Mesenchymal stem cell (in vitro differentiated cells and primary cell): ENCODE data around the gene IRAK1.

Experiments used
- DNase-seq: peaks from one replicate; pipeline ENCODE4 v3.0.0-alpha.2; 2013
- H2AFZ ChIP-seq: one replicate; pipeline ENCODE4 v1.6.1; 2013; ENCODE audit warnings: low read depth, mild to moderate bottlenecking, control low read depth, inconsistent platforms, low read length, moderate library complexity
- H2AK5ac ChIP-seq: 2 replicates; pipeline ENCODE4 v1.6.1; 2013; ENCODE audit warnings: low read length, moderate library complexity, mild to moderate bottlenecking, inconsistent platforms; ENCODE audit not compliant: severe bottlenecking
- H2BK120ac ChIP-seq: one replicate; pipeline ENCODE4 v1.6.1; 2013; ENCODE audit warnings: low read depth, mild to moderate bottlenecking, inconsistent platforms, low read length, moderate library complexity
- H2BK12ac ChIP-seq, 2 experiments: one replicate each; pipeline ENCODE4 v1.6.1; 2013; ENCODE audit warnings: inconsistent platforms in 2 of 2, low read length in 2 of 2, mild to moderate bottlenecking in 2 of 2, moderate library complexity in 2 of 2, control low read depth in 1 of 2
- H2BK15ac ChIP-seq: one replicate; pipeline ENCODE4 v1.6.1; 2013; ENCODE audit warnings: mild to moderate bottlenecking, low read depth, inconsistent platforms; ENCODE audit not compliant: poor library complexity, severe bottlenecking
- H2BK5ac ChIP-seq: 2 replicates; pipeline ENCODE4 v1.6.1; 2013; ENCODE audit warnings: low read depth, mild to moderate bottlenecking, low read length, control low read depth, inconsistent platforms; ENCODE audit not compliant: poor library complexity, severe bottlenecking
- H3K14ac ChIP-seq, 2 experiments: one replicate each; pipeline ENCODE4 v1.6.1; 2013; ENCODE audit warnings: inconsistent platforms in 2 of 2, low read length in 2 of 2, control low read depth in 1 of 2, mild to moderate bottlenecking in 1 of 2, moderate library complexity in 1 of 2
- H3K18ac ChIP-seq, 2 experiments: one replicate each; pipeline ENCODE4 v1.6.1; 2013; ENCODE audit warnings: inconsistent platforms in 2 of 2, low read length in 2 of 2, control low read depth in 1 of 2, low read depth in 1 of 2, mild to moderate bottlenecking in 1 of 2
- H3K23ac ChIP-seq, 2 experiments: one replicate each; pipeline ENCODE4 v1.6.1; 2013; ENCODE audit warnings: inconsistent platforms in 2 of 2, low read length in 2 of 2, mild to moderate bottlenecking in 2 of 2, moderate library complexity in 2 of 2, control low read depth in 1 of 2
- H3K27ac ChIP-seq: 2 replicates; pipeline ENCODE4 v1.5.1; 2013; ENCODE audit warnings: mild to moderate bottlenecking, moderate library complexity, low read length, control low read depth, inconsistent platforms; ENCODE audit not compliant: poor library complexity, severe bottlenecking
- H3K27me3 ChIP-seq, 2 experiments: 2 replicates each; pipeline versions ENCODE4 v1.6.1 to v1.7.0; 2013; ENCODE audit warnings: low read length in 2 of 2, mild to moderate bottlenecking in 2 of 2, moderate library complexity in 2 of 2, control low read depth in 1 of 2, inconsistent platforms in 1 of 2; ENCODE audit not compliant: control insufficient read depth in 1 of 2, insufficient read depth in 1 of 2
- H3K36me3 ChIP-seq, 2 experiments: 2 replicates each; pipeline versions ENCODE4 v1.6.1 to v1.7.0; 2013; ENCODE audit warnings: low read length in 2 of 2, control low read depth in 1 of 2, inconsistent platforms in 1 of 2, low read depth in 1 of 2, mild to moderate bottlenecking in 1 of 2; ENCODE audit not compliant: insufficient read depth in 2 of 2, control insufficient read depth in 1 of 2
- H3K4ac ChIP-seq, 2 experiments: one replicate each; pipeline ENCODE4 v1.6.1; 2013; ENCODE audit warnings: inconsistent platforms in 2 of 2, low read length in 2 of 2, mild to moderate bottlenecking in 2 of 2, moderate library complexity in 2 of 2, control low read depth in 1 of 2, low read depth in 1 of 2
- H3K4me1 ChIP-seq: 2 replicates; pipeline ENCODE4 v1.6.1; 2013; ENCODE audit warnings: low read depth, low read length, control low read depth; ENCODE audit not compliant: control insufficient read depth, insufficient read depth
- H3K4me2 ChIP-seq: 2 replicates; pipeline ENCODE4 v1.6.1; 2013; ENCODE audit warnings: low read length, mild to moderate bottlenecking, inconsistent platforms; ENCODE audit not compliant: poor library complexity, severe bottlenecking
- H3K4me3 ChIP-seq, 2 experiments: 2 replicates each; pipeline versions ENCODE4 v1.5.1 to v1.7.0; 2013; ENCODE audit warnings: low read length in 2 of 2, mild to moderate bottlenecking in 2 of 2, control low read depth in 1 of 2, low read depth in 1 of 2; ENCODE audit not compliant: insufficient read depth in 1 of 2
- H3K79me1 ChIP-seq: replicated peaks from 2 replicates; pipeline ENCODE4 v1.6.1; 2013; ENCODE audit warnings: mild to moderate bottlenecking, control low read depth, low read length, inconsistent platforms; ENCODE audit not compliant: poor library complexity, severe bottlenecking
- H3K9ac ChIP-seq: 2 replicates; pipeline ENCODE4 v1.7.0; 2013; ENCODE audit warnings: mild to moderate bottlenecking, low read length, moderate library complexity
- H3K9me3 ChIP-seq: 2 replicates; pipeline ENCODE4 v1.7.0; 2013; ENCODE audit warnings: mild to moderate bottlenecking, low read length; ENCODE audit not compliant: control insufficient read depth
- H4K8ac ChIP-seq: one replicate; pipeline ENCODE4 v1.6.1; 2013; ENCODE audit warnings: inconsistent platforms, mild to moderate bottlenecking, low read length, moderate library complexity
- H4K91ac ChIP-seq: one replicate; pipeline ENCODE4 v1.6.1; 2013; ENCODE audit warnings: mild to moderate bottlenecking, low read length, inconsistent platforms
- WGBS: methylation state at CpG from one replicate; pipeline ENCODE4 v1.1.7; 2013; ENCODE audit warnings: mixed read lengths; 5-methylcytosine and 5-hydroxymethylcytosine counted together

Gene IRAK1

GRCh38 chrX:154014429-154015380 lies 5.0 kb downstream of the IRAK1 start:
- no peak overlapping the region for H3K9ac ChIP-seq
- H2BK120ac ChIP-seq = no peak overlapping the region
- no peaks in the 10 kb centered on the region for H3K9me3 ChIP-seq
- H4K8ac ChIP-seq = no peak overlapping the region
- 92% methylated on average over 24 of the region's 24 CpGs for WGBS
- no peak overlapping the region for H2BK5ac ChIP-seq
- H3K4me1 ChIP-seq = peaks cover 17% of the 10 kb centered on the region
- H2BK12ac ChIP-seq = no peak overlapping the region
- H3K4me2 ChIP-seq = no peak overlapping the region
- H3K23ac ChIP-seq = no peak overlapping the region
- H3K27me3 ChIP-seq = peaks cover 0 to 7% of the 10 kb centered on the region in 2 experiments
- H3K4me3 ChIP-seq = no peak overlapping the region
- no peak overlapping the region for H2BK15ac ChIP-seq
- no peak overlapping the region for H4K91ac ChIP-seq
- H2AFZ ChIP-seq = no peak overlapping the region
- H3K79me1 ChIP-seq = peaks cover 17% of the 10 kb centered on the region
- H3K4ac ChIP-seq = no peak overlapping the region
- no peak for DNase-seq
- no peak overlapping the region for H3K27ac ChIP-seq
- H2AK5ac ChIP-seq = no peak overlapping the region
- H3K14ac ChIP-seq = no peak overlapping the region
- peaks cover 60 to 75% of the 10 kb centered on the region in 2 experiments for H3K36me3 ChIP-seq
- H3K18ac ChIP-seq = no peak overlapping the region

DNA sequence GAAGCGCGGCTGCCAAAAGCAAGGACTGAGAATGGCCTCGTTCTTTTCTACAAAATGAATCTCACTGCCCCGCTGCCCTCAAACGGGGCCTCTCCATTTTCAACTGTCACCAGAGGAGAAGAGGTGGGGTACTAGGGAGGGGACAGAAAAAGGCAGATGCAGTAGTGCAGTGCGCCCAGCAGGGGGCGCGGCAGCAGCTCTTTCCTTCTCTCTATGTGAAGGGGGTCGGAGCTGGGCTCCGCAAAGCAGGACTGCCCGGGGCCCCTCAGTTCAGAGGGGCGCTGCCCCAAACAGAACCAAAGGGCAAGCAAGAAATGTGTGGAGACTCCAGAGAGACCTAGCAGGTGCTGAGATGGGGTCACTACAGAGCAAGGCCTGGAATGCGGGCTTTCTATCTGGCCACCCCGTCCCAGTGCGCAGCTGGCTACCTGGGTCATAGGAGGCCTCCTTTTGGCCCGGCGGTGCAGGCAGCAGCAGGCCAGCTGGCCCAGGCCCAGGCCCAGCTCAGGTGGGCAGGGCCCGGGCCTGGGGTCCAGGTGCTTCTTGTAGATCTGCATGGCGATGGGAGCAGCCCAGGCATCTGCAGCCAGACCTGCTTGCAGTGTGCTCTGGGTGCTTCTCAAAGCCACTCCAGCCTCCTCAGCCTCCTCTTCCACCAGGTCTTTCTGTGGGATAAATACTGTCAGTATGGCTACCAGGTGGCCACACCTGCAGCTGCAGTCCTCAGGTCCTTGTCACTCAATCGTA lies 5.9 kb downstream of the IRAK1 start:
- no peak overlapping the region for H3K4ac ChIP-seq
- H3K14ac ChIP-seq = no peak overlapping the region
- H3K9me3 ChIP-seq = no peaks in the 10 kb centered on the region
- no peak overlapping the region for H3K23ac ChIP-seq
- H3K4me3 ChIP-seq = no peak overlapping the region
- H3K27ac ChIP-seq = no peak overlapping the region
- peaks cover 17% of the 10 kb centered on the region for H3K79me1 ChIP-seq
- no peak overlapping the region for H2AFZ ChIP-seq
- peaks cover 60 to 75% of the 10 kb centered on the region in 2 experiments for H3K36me3 ChIP-seq
- DNase-seq = peak; percentile 29
- no peak overlapping the region for H3K18ac ChIP-seq
- no peak overlapping the region for H2BK120ac ChIP-seq
- no peak overlapping the region for H3K9ac ChIP-seq
- peaks cover 16% of the 10 kb centered on the region for H3K4me1 ChIP-seq
- H3K27me3 ChIP-seq = peaks cover 0 to 7% of the 10 kb centered on the region in 2 experiments
- H2BK12ac ChIP-seq = no peak overlapping the region
- H2BK5ac ChIP-seq = no peak overlapping the region
- H2AK5ac ChIP-seq = no peak overlapping the region
- H3K4me2 ChIP-seq = no peak overlapping the region
- H4K8ac ChIP-seq = no peak overlapping the region
- no peak overlapping the region for H2BK15ac ChIP-seq
- WGBS = 57% methylated on average over 15 of the region's 20 CpGs
- no peak overlapping the region for H4K91ac ChIP-seq

DNA sequence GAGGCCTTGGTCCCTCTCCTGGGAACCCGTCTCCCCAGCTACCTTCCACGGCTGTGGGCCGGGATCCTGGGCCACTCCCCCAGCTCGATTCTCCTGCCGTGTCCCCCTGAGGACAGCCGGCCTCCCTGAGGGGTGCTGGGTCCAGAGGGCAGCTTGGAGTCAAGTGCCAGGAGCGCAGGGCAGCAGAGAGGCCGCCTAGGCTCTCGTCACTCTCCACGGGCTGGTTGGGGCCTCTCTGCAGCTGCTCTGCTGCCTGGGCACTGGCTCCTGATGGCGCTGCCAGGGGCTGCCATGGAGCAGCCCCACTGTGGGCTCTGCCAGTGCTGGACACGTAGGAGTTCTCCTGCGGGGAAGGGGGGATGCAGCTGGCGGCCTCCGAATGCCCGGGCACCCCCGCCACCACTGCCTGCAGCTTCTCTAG lies 6.7 kb downstream of the IRAK1 start:
- Histone ChIP-seq H3K4me2 (no peak overlapping the region), H2BK12ac (no peak overlapping the region), H2BK15ac (no peak overlapping the region), H2AK5ac (no peak overlapping the region), H3K4me3 (no peak overlapping the region), H3K4me1 (peaks cover 9% of the 10 kb centered on the region), H3K27me3 (peaks cover 0 to 7% of the 10 kb centered on the region in 2 experiments), H3K79me1 (peaks cover 17% of the 10 kb centered on the region), H3K9me3 (no peaks in the 10 kb centered on the region), H2AFZ (no peak overlapping the region), H3K23ac (no peak overlapping the region), H3K14ac (no peak overlapping the region), H3K9ac (no peak overlapping the region), H3K18ac (no peak overlapping the region), H4K8ac (no peak overlapping the region), H3K27ac (no peak overlapping the region), H2BK5ac (no peak overlapping the region), H3K4ac (no peak overlapping the region), H3K36me3 (peaks cover 57 to 70% of the 10 kb centered on the region in 2 experiments), H4K91ac (no peak overlapping the region), H2BK120ac (no peak overlapping the region)
- 89% methylated on average over 12 of the region's 17 CpGs for WGBS
- no peak for DNase-seq
